GM23338 (cell line): ENCODE results near the gene MYO16. TPM values are rescaled to one million over a fixed set of nuclear protein-coding genes. Genes with fewer than 3 reads are reported as not detected.

ENCODE experiments used
- ATAC-seq: fragments of 200-7000 bp; cut with Tn5 transposase; 3 replicates; pipeline ENCODE4 v1.9.1; 2020
- DNase-seq: peaks from one replicate; pipeline ENCODE4 v3.0.0-alpha.2; 2015; ENCODE audit warnings: low spot score
- H2AFZ ChIP-seq: fragments of 200-600 bp; sonication (generic); 2 replicates; pipeline ENCODE4 v1.8.0; 2016; ENCODE audit warnings: antibody characterized with exemption, mild to moderate bottlenecking, moderate library complexity
- H3F3A ChIP-seq: fragments of 200-600 bp; sonication (generic); replicated peaks from 2 replicates; pipeline ENCODE4 v1.8.0; 2017; ENCODE audit warnings: antibody characterized with exemption, mixed run types, low read depth
- H3K27ac ChIP-seq: fragments of 200-600 bp; sonication (generic); 2 replicates; pipeline ENCODE4 v1.6.1; 2016; ENCODE audit warnings: low read depth
- H3K27me3 ChIP-seq: fragments of 200-600 bp; sonication (generic); 2 replicates; pipeline ENCODE4 v1.8.0; 2016; ENCODE audit warnings: mild to moderate bottlenecking, mixed run types, moderate library complexity; ENCODE audit not compliant: insufficient read depth
- H3K36me3 ChIP-seq: fragments of 200-600 bp; sonication (generic); 2 replicates; pipeline ENCODE4 v1.8.0; 2016; ENCODE audit warnings: mild to moderate bottlenecking; ENCODE audit not compliant: insufficient read depth
- H3K4me1 ChIP-seq: fragments of 200-600 bp; sonication (generic); 2 replicates; pipeline ENCODE4 v1.8.0; 2016; ENCODE audit warnings: mild to moderate bottlenecking, moderate library complexity; ENCODE audit not compliant: insufficient read depth
- H3K4me2 ChIP-seq: fragments of 200-600 bp; sonication (generic); 2 replicates; pipeline ENCODE4 v1.7.1; 2017; ENCODE audit warnings: mixed run types
- H3K4me3 ChIP-seq: fragments of 200-600 bp; sonication (generic); 2 replicates; pipeline ENCODE4 v1.6.1; 2016; ENCODE audit warnings: mixed run types
- H3K79me2 ChIP-seq: fragments of 200-600 bp; sonication (generic); replicated peaks from 2 replicates; pipeline ENCODE4 v1.8.0; 2017; ENCODE audit warnings: mild to moderate bottlenecking; ENCODE audit not compliant: insufficient read depth
- H3K9me2 ChIP-seq: fragments of 200-600 bp; sonication (generic); 2 replicates; pipeline ENCODE4 v1.8.0; 2017; ENCODE audit not compliant: insufficient read depth
- H4K20me1 ChIP-seq: fragments of 200-600 bp; sonication (generic); replicated peaks from 2 replicates; pipeline ENCODE4 v1.8.0; 2017; ENCODE audit warnings: mild to moderate bottlenecking; ENCODE audit not compliant: insufficient read depth
- H3K27ac Mint-ChIP-seq: 2 replicates; pipeline ENCODE4 v1.8.0; 2020; ENCODE audit warnings: inconsistent platforms, mild to moderate bottlenecking, moderate library complexity, mixed read lengths
- H3K27me3 Mint-ChIP-seq: 3 replicates; pipeline ENCODE4 v1.8.0; 2022; ENCODE audit warnings: low read depth, mild to moderate bottlenecking, moderate library complexity, mixed read lengths, inconsistent platforms; ENCODE audit not compliant: insufficient read depth, poor library complexity
- H3K36me3 Mint-ChIP-seq: 3 replicates; pipeline ENCODE4 v1.8.0; 2021; ENCODE audit warnings: low read depth, mild to moderate bottlenecking, inconsistent platforms, moderate library complexity, mixed read lengths
- H3K4me1 Mint-ChIP-seq: 3 replicates; pipeline ENCODE4 v1.8.0; 2020; ENCODE audit warnings: mild to moderate bottlenecking, inconsistent platforms, mixed read lengths
- H3K4me3 Mint-ChIP-seq: 3 replicates; pipeline ENCODE4 v1.8.0; 2021; ENCODE audit warnings: moderate library complexity, mild to moderate bottlenecking, inconsistent platforms, mixed read lengths
- H3K9me3 Mint-ChIP-seq: 3 replicates; pipeline ENCODE4 v1.8.0; 2020; ENCODE audit warnings: moderate library complexity, mild to moderate bottlenecking, inconsistent platforms, mixed read lengths
- CREB1 ChIP-seq: fragments of 250-450 bp; sonication (Bioruptor Pico); IDR thresholded peaks from 2 replicates; pipeline ENCODE4 v1.5.0; 2020; ENCODE audit warnings: low read depth, mild to moderate bottlenecking, moderate library complexity
- EZH2 ChIP-seq: fragments of 200-600 bp; sonication (generic); IDR thresholded peaks from one replicate; pipeline ENCODE4 v1.8.0; 2017; ENCODE audit warnings: antibody characterized with exemption, mild to moderate bottlenecking, low read depth; ENCODE audit not compliant: unreplicated experiment
- EZH2phosphoT487 ChIP-seq: fragments of 200-600 bp; sonication (generic); IDR thresholded peaks from one replicate; pipeline ENCODE4 v1.8.1; 2018; ENCODE audit warnings: antibody characterized with exemption; ENCODE audit not compliant: unreplicated experiment
- NANOG ChIP-seq: IDR thresholded peaks from 2 replicates; pipeline ENCODE4 v1.6.1; 2016; ENCODE audit warnings: antibody characterized with exemption, borderline replicate concordance
- POLR2AphosphoS5 ChIP-seq: IDR thresholded peaks from 2 replicates; pipeline ENCODE4 v1.6.1; 2016; ENCODE audit warnings: antibody characterized with exemption, low read depth
- ZNF331 ChIP-seq: fragments of 250-450 bp; sonication (Bioruptor Pico); IDR thresholded peaks from 2 replicates; pipeline ENCODE4 v1.5.0; 2020; ENCODE audit warnings: low read depth, mild to moderate bottlenecking, moderate library complexity
- polyA plus RNA-seq: library from polyadenylated mRNA; unstranded; fragments of >200 nt; fragmentation: Nextera tagmentation; extraction: Ambion mirVana; gene quantifications from 2 replicates; pipeline ENCODE4 v1.2.1, GENCODE V29; 2016
- total RNA-seq: library from RNA; depleted of rRNA; stranded (reverse); fragments of >200 nt; shearing (Covaris generic); gene quantifications from 2 replicates; pipeline ENCODE4 v1.2.3, GENCODE V29; 2014
- TF ChIP-seq, protein P1 (sequence below): IDR thresholded peaks from one replicate; pipeline ENCODE4 v1.6.1; 2018; ENCODE audit warnings: antibody characterized with exemption; ENCODE audit not compliant: unreplicated experiment
- TF ChIP-seq, protein P2 (sequence below): IDR thresholded peaks from 2 replicates; pipeline ENCODE4 v1.6.1; 2016; ENCODE audit warnings: antibody characterized with exemption
- TF ChIP-seq, protein P3 (sequence below), 2 experiments: fragments of 200-600 bp in 1 of 2; sonication (generic) in 1 of 2; conservative IDR thresholded peaks; 2 replicates each; pipeline versions ENCODE4 v1.5.1 to v1.6.1; 2016 to 2017; ENCODE audit warnings: antibody characterized with exemption in 2 of 2, low read depth in 2 of 2, mild to moderate bottlenecking in 2 of 2, moderate library complexity in 1 of 2

The MYO16 gene
- total and polyA plus RNA-seq, 2 experiments from 2014 or later = 0.10 to 0.13 TPM

DNA sequence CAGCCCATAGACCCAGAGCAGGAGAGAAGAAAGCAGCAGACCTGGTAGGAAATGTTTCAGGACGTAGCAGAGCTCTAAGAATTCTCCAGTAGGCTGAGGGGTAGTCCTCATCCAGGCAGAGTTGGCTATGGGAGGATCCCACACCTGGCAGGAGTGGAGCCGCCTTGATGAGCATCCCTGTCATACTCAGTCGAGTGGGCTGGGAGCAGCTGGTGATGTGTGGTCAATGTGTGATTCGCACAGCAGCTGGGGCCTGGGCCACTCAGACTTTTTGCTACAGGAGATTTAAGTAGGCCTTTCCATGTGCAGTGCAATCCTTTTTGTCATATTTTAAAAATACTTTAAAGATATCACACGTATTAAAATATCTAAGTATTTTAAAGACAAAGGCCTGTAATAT lies 56.6 kb downstream of the MYO16 start (continued):
- TF ChIP-seq, protein P1, sequence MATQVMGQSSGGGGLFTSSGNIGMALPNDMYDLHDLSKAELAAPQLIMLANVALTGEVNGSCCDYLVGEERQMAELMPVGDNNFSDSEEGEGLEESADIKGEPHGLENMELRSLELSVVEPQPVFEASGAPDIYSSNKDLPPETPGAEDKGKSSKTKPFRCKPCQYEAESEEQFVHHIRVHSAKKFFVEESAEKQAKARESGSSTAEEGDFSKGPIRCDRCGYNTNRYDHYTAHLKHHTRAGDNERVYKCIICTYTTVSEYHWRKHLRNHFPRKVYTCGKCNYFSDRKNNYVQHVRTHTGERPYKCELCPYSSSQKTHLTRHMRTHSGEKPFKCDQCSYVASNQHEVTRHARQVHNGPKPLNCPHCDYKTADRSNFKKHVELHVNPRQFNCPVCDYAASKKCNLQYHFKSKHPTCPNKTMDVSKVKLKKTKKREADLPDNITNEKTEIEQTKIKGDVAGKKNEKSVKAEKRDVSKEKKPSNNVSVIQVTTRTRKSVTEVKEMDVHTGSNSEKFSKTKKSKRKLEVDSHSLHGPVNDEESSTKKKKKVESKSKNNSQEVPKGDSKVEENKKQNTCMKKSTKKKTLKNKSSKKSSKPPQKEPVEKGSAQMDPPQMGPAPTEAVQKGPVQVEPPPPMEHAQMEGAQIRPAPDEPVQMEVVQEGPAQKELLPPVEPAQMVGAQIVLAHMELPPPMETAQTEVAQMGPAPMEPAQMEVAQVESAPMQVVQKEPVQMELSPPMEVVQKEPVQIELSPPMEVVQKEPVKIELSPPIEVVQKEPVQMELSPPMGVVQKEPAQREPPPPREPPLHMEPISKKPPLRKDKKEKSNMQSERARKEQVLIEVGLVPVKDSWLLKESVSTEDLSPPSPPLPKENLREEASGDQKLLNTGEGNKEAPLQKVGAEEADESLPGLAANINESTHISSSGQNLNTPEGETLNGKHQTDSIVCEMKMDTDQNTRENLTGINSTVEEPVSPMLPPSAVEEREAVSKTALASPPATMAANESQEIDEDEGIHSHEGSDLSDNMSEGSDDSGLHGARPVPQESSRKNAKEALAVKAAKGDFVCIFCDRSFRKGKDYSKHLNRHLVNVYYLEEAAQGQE = no peak
- no peak for TF ChIP-seq EZH2phosphoT487
- TF ChIP-seq, protein P2, sequence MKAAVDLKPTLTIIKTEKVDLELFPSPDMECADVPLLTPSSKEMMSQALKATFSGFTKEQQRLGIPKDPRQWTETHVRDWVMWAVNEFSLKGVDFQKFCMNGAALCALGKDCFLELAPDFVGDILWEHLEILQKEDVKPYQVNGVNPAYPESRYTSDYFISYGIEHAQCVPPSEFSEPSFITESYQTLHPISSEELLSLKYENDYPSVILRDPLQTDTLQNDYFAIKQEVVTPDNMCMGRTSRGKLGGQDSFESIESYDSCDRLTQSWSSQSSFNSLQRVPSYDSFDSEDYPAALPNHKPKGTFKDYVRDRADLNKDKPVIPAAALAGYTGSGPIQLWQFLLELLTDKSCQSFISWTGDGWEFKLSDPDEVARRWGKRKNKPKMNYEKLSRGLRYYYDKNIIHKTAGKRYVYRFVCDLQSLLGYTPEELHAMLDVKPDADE = no peak
- TF ChIP-seq NANOG = no peak
- no peak for TF ChIP-seq CREB1 (CRISPR knock-in tag)
- TF ChIP-seq EZH2 = no peak

DNA sequence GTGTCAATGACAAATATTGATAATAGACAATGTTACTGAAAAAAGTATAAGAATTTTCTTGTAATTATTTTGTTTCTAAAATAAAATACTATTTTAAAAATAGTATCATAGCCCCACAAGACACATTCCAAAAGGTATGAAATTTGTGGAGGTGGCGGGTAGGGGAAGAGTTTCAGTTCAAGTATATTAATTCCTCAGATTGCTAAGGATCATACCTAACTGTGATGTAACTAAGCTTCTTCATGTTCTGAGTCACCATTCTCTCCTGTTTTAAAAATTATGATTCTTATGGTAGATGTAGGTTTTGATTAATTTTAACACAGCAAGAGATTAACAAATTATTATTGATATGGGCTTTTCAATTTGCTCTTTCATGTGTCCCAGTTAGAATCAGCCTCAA lies 61.3 kb downstream of the MYO16 start:
- Histone ChIP-seq H3K27ac (no peak overlapping the region), H3K4me2 (no peak overlapping the region), H3K4me1 (no peaks in the 10 kb centered on the region), H3K9me2 (no peaks in the 10 kb centered on the region), H2AFZ (no peak overlapping the region), H3K27me3 (no peaks in the 10 kb centered on the region), H3K4me3 (no peak overlapping the region), H3K36me3 (no peaks in the 10 kb centered on the region), H3F3A (no peaks in the 10 kb centered on the region), H4K20me1 (no peaks in the 10 kb centered on the region), H3K79me2 (no peaks in the 10 kb centered on the region)
- Mint-ChIP-seq H3K9me3 (no peaks in the 10 kb centered on the region), H3K4me1 (no peaks in the 10 kb centered on the region), H3K27me3 (no peaks in the 10 kb centered on the region), H3K36me3 (no peaks in the 10 kb centered on the region), H3K4me3 (no peak overlapping the region), H3K27ac (no peak overlapping the region)
- no peak for ATAC-seq
- no peak for DNase-seq
- TF ChIP-seq, protein P3, sequence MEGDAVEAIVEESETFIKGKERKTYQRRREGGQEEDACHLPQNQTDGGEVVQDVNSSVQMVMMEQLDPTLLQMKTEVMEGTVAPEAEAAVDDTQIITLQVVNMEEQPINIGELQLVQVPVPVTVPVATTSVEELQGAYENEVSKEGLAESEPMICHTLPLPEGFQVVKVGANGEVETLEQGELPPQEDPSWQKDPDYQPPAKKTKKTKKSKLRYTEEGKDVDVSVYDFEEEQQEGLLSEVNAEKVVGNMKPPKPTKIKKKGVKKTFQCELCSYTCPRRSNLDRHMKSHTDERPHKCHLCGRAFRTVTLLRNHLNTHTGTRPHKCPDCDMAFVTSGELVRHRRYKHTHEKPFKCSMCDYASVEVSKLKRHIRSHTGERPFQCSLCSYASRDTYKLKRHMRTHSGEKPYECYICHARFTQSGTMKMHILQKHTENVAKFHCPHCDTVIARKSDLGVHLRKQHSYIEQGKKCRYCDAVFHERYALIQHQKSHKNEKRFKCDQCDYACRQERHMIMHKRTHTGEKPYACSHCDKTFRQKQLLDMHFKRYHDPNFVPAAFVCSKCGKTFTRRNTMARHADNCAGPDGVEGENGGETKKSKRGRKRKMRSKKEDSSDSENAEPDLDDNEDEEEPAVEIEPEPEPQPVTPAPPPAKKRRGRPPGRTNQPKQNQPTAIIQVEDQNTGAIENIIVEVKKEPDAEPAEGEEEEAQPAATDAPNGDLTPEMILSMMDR (conservative IDR thresholded peaks at IDR 0.05; ENCODE audit: low read depth in 2 of 2) = no peak
- TF ChIP-seq EZH2phosphoT487 (no peak), POLR2AphosphoS5 (no peak), ZNF331 (no peak), CREB1 (CRISPR knock-in tag) (no peak), EZH2 (no peak)
- TF ChIP-seq, protein P2 = no peak
- TF ChIP-seq, protein P1 = no peak
